AG09309 (cell line): ENCODE results near the gene DAPK1.

ENCODE experiments used
- DNase-seq: peaks from one replicate; pipeline ENCODE4 v3.0.0-alpha.2; 2010; ENCODE audit warnings: low read depth
- H3K4me3 ChIP-seq: 2 replicates; pipeline ENCODE4 v1.5.1; 2011; ENCODE audit warnings: mild to moderate bottlenecking, low read depth, low read length, moderate library complexity; ENCODE audit not compliant: control insufficient read depth
- CTCF ChIP-seq: IDR thresholded peaks from 2 replicates; pipeline ENCODE4 v1.5.1; 2011; ENCODE audit warnings: mild to moderate bottlenecking, low read depth, low read length, inconsistent platforms; ENCODE audit not compliant: insufficient read depth, control insufficient read depth; ENCODE audit errors: missing control alignments

The DAPK1 gene

GRCh38 chr9:87648606-87649005, 150.9 kb downstream of the DAPK1 start:
- no peak for DNase-seq

GRCh38 chr9:87650611-87651295, 153.1 kb downstream of the DAPK1 start:
- H3K4me3 ChIP-seq = no peak overlapping the region
- DNase-seq = no peak
- no peak for TF ChIP-seq CTCF

More at GRCh38 chr9:87648606-87649005, 150.9 kb downstream of the DAPK1 start:
- no peak overlapping the region for H3K4me3 ChIP-seq
- no peak for TF ChIP-seq CTCF

- no peak for DNase-seq
- no peak overlapping the region for H3K4me3 ChIP-seq
- TF ChIP-seq CTCF = no peak
Observed at GRCh38 chr9:87651431-87651830, 153.8 kb downstream of the DAPK1 start.

DNA sequence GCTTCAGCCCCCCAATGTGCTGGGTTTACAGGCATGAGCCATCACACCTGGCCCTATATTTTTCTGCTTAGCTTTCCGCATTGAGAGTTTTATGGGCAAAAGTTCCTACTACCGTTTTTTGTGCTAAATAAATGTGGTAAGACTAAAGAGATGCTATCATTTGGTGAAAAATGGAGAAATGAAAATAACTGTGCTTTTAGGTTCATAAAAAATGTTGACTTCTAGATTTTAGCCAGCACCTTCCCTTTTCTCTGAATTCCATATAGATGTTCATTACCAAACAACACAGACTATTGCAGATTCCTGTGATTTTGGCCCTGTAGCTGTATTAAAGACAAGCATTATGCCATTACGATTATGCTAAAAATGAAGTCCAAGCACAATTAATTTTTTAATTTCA, 156.3 kb downstream of the DAPK1 start:
- TF ChIP-seq CTCF = no peak
- DNase-seq = no peak
- no peak overlapping the region for H3K4me3 ChIP-seq

DNA sequence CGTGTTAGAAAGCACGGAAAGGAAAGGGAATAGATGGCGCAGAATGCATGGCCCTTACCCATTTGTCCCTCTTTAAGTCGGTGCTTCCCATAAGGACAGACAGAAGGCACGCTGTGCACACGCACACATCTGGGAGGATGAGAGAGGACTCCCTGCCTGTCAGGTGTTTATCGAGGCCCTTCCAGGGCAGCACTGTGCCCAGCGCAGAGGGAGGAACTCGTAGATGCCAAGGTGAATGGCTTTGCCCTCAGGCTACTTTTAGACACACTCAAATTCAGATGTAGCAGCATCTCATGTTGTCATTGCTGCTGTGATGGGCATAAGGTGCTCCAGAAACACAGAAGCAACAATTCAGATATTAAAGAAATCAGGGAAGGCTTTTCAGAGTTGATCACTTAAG, 158.1 kb downstream of the DAPK1 start:
- TF ChIP-seq CTCF = no peak
- H3K4me3 ChIP-seq = no peak overlapping the region
- no peak for DNase-seq

DNA sequence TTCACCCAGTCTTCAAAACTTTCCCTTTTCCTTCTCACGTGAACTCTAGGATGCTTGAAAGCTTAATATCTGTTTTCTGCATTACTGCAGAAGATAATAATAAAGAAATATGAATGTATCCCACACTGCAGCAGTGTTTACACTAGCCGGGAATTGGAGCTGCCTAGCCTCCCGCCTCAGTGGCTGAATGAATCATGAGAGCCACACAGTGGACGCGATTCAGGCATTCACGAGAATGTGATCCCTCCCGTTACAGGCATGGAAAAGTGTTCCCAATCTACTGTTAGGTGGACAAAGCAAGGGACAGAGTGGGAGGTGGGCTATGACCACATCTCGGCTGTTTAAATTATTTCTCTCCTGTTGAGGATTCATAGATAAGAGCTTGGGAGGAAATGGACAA, 158.8 kb downstream of the DAPK1 start:
- TF ChIP-seq CTCF = no peak
- DNase-seq = no peak
- no peak overlapping the region for H3K4me3 ChIP-seq
